A673 (cell line): ENCODE measurements around the gene CA5B.

Experiments used
- EZH2 ChIP-seq: fragments of 200-600 bp; sonication (generic); IDR thresholded peaks from 2 replicates; pipeline ENCODE4 v1.6.1; 2017; ENCODE audit warnings: borderline replicate concordance, low read depth, mild to moderate bottlenecking, mixed read lengths, antibody characterized with exemption, low read length; ENCODE audit not compliant: poor library complexity, severe bottlenecking
- TF ChIP-seq, protein P1 (sequence below): fragments of 300-800, 200-600 bp; sonication (generic); conservative IDR thresholded peaks from 2 replicates; pipeline ENCODE4 v1.5.1; 2017; ENCODE audit warnings: low read depth, mild to moderate bottlenecking, antibody characterized with exemption, low read length, moderate library complexity, mixed read lengths

DNA sequence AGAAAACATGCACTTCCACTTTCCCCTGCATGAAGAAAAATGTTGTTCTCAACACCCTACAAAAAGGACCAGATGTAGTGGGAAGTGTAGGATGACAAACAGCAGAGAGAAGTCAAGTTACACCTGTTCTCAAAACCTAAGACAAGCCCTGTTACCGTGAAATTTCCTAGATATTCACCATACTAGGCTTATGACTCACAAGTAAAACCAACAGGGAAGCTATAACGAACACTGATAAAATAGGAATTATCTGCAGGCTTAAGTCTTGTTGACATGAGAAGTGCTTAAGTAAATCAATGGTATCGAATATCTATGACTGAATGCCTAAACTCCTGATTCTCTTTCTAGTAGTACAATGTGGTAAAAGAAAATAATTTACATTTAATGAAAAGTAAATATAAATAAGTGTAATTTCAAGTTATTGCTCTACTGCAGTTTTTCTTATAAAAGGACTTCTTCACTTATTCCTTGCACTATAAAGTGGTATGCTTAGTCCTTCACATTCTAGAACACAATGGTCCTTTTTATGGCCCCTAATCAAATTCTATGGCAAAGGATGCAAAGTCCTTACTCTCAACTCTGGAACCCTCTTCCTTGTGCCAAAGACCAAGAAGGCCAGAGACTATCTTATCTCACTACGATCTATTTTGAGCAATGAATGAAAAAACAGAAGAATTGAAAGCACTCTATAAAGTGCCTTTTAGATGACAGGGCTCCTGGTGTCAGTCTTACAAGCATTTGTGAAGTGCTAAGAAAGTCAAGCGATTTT, 96.9 kb downstream of the CA5B start:
- TF ChIP-seq, protein P1, sequence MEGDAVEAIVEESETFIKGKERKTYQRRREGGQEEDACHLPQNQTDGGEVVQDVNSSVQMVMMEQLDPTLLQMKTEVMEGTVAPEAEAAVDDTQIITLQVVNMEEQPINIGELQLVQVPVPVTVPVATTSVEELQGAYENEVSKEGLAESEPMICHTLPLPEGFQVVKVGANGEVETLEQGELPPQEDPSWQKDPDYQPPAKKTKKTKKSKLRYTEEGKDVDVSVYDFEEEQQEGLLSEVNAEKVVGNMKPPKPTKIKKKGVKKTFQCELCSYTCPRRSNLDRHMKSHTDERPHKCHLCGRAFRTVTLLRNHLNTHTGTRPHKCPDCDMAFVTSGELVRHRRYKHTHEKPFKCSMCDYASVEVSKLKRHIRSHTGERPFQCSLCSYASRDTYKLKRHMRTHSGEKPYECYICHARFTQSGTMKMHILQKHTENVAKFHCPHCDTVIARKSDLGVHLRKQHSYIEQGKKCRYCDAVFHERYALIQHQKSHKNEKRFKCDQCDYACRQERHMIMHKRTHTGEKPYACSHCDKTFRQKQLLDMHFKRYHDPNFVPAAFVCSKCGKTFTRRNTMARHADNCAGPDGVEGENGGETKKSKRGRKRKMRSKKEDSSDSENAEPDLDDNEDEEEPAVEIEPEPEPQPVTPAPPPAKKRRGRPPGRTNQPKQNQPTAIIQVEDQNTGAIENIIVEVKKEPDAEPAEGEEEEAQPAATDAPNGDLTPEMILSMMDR, result no peak
- TF ChIP-seq EZH2, result no peak
